T-helper 22 cell (primary cell): Measurements from ENCODE around the gene CCDC187.
"Not testable (repeated sequence)": the region's sequence is repeated elsewhere in the genome, so short reads cannot be mapped to it uniquely, and the experiment has no call there.

Experiments used
- DNase-seq: peaks from one replicate; pipeline ENCODE4 v3.0.0-alpha.2; 2020; ENCODE audit warnings: low read depth

CCDC187 gene

DNA sequence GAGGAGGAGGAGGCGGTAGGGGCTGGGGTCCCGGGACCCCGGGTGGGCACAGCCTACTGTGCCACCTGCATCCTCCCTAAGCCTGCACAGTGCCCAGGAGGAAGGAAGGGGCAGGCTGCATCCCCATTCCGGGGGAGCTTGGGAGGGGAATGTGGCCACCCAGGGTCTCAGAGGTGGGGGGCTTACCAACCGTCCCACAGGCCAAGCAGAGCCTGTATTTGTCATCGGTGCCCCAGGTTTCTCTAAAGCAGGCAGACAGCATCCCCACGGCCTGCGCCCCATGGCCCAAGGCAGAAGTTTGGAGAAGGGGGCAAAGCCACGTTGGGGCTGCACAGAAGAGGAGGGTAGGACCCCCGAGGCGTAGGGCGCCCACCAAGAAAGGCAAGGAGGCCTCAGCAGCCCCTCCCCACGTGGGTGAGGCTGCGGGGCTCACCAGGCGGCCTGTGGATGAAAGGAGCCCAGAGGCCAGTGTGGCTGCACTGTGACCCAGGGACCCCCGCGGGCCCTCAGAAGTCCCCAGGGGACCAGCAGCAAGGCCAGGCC is 22.9 kb upstream of the CCDC187 start:
- no peak for DNase-seq

DNA sequence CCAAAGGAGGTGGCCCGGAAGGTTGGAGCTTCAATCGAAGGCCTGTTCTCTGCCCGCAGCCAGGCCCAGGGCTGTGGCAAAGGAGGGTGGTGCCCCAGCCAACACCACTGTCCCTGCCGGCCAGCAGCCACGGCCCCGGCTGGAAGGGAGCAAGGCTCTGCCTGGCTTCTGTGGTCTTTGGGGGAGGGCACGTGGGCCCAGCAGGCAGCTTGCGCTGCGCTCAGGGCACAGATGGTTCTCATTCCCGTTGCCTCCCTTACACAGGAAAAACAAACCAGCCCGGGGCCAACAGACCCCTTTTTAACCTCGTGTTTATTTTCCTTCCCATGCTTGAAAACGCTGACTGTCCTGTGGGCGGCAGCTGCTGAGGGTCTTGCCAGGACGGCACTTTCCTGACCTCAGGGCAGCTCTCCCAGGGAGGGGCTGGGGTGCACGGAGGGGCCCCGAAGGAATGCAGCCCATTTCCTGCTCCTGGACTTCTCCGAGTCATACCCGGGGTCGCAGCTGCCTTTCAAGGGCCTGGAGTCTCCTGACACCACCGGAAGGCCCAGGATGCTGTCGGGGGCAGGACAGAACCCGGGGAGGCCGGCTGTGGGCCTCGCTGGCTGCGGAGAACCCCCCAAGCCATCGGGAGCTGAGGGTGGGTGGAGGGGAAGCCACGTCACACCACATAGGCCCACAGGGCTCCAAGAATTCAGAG is 22.3 kb upstream of the CCDC187 start:
- DNase-seq: no peak

DNA sequence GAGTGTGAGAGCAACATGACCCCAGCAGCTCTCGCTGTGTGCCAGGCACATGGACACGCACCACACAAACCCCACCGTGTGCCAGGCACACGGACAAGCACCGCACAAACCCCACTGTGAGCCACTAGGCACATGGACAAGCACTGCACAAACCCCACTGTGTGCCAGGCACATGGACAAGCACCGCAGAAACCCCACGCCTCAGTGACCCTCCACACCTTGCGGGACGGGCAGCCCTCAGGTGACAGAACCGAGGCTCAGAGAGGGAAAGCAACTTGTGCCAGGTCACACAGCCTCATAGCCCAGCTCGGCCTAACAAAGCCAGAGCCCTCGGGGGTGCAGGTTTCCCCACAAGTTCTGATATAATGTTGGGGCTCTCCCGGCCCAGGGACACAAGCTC is 21.5 kb upstream of the CCDC187 start:
- no peak for DNase-seq

DNA sequence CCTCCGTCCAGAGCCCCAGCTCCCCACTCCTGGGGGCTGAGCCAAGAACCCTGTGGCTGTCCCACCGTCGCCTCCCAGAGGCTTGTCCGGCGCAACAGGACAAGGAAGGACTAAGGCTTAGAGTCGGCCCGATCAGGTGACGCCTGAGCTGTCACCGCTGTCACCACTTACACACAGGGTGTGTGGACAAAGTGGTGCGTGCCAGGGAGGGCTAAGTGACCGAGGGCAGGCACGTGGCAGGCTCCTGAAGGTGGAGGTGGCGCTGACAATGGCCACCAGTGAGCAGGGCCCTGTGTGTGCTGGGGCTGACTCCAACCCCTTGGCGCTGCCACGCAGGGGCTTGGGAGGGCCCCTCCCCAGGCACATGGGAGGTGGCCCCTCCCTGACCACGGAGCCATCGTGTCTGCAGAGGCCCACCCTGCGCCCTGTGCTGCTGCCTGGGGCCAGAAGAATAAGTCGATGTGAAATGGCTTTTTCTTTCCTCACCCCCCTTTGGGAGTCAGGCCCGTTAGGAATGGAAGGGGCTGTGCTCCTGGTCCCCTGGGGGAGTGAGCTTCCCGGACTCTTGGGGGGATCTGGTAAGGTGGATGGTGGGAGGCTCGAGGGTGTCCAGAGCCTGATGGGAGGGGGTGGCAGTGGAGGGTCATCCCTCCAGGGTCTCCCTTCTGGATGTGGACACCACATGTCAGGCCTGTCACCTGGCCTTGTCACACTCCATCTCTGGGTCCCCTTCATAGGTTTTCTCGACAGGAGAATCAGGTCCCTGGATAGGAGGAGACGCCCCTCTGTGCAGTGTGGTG is 20.8 kb upstream of the CCDC187 start:
- DNase-seq: no peak

DNA sequence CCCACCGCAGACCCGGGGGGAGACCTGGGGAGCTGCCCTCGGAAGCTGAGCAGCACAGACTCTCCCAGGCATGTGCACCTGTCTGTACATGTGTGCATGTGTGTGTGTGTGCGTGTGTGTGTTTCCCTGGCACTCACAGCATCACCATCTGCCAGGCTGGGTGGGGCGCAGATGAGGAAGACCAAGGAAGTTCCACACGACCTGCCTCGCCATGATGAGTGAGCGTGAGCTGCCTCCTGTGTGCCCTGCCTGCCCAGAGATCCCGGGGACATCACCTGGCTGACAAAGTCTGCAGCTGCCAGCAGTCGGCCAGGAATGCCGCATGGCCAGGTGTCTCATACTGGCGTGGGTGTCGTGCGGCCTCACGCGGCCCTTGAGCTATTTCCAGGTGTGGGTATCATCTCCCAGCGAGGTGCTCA is 19.5 kb upstream of the CCDC187 start:
- DNase-seq: no peak

DNA sequence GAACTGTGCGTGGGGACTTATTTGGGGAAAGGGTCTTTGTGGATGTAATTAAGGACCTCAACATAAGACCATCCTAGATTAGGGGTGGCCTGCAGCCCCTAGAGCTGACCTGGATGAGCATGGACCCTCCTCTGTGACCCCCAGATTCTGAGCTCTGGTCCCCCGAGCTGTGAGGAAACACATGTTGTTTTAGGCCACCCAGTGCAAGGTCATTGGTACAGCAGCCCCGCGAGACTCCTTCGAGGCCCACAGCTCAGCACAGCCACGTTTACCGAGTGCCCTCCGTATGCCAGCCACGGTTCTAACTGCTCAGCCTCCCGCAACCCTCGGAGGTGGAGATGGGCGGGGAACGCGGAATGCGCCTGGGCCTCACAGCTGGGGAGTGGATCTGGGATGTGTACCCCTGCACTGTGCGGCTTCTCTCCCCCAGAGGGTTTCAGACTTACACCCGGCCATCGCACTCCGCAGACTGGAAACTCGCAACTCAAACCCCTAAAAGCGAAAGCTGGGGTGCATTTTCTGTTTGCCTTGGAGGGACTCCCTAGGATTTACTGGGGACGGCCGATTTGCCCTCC is 18.9 kb upstream of the CCDC187 start:
- DNase-seq: no peak

DNA sequence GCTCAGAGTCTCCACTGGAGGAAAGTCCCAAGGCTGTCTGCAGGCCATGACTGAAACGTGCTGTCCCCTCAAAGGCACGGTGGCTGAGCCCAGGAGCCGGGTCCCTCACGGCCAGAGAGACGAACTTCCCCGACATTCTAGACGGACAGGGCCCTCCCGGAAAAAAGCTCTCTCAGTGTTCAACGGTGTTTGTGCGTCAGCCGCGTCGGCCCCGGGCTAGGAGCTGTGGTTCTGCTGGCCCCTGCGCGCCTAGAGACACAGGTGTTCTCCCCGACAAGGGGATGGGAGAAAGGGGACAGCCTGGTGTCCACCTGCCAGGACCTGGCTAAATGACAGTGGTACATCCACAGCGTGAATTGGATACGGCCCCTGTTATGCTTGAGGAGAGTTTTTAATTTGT is 17.7 kb upstream of the CCDC187 start:
- no peak for DNase-seq

DNA sequence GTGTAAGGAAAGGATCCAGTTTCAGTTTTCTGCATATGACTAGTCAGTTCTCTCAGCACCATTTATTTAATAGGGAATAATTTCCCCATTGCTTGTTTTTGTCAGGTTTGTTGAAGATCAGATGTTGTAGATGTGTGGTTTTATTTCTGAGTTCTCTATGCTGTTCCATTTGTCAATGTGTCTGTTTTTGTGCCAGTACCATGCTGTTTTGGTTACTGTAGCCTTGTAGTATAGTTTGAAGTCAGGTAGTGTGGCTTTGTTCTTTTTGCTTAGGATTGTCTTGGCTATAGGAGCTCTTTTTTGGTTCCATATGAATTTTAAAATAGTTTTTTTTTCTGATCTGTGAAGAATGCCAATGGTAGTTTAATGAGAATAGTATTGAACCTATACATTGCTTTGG is 17.1 kb upstream of the CCDC187 start:
- DNase-seq: not testable (repeated sequence)

DNA sequence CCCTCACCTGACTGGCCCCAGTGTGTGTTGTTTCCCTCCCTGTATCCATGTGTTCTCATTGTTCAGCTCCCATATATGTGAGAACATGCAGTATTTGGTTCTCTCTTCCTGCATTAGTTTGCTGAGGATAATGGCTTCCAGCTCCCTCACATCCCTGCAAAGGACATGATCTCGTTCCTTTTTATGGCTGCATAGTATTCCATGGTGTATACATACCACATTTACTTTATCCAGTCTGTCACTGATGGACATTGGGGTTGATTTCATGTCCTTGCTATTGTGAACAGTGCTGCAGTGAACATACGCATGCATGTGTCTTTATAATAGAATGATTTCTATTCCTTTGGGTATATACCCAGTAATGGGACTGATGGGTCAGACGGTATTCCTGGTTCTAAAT is 16.1 kb upstream of the CCDC187 start:
- not testable (repeated sequence) for DNase-seq

DNA sequence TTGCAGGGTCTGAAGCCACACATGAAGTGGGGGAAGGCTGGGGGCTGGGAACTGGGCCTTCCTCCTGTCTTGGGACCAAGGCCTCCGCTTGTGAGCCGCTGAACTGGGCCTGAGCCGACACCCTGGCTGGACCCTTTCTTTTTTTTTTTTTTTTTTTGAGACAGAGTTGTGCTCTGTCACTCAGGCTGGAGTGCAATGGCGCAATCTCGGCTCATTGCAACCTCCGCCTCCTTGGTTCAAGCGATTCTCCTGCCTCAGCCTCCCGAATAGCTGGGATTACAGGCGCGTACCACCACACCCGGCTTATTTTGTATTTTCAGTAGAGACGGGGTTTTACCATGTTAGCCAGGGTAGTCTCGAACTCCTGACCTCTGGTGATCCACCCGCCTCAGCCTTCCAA is 15.3 kb upstream of the CCDC187 start:
- not testable (repeated sequence) for DNase-seq

DNA sequence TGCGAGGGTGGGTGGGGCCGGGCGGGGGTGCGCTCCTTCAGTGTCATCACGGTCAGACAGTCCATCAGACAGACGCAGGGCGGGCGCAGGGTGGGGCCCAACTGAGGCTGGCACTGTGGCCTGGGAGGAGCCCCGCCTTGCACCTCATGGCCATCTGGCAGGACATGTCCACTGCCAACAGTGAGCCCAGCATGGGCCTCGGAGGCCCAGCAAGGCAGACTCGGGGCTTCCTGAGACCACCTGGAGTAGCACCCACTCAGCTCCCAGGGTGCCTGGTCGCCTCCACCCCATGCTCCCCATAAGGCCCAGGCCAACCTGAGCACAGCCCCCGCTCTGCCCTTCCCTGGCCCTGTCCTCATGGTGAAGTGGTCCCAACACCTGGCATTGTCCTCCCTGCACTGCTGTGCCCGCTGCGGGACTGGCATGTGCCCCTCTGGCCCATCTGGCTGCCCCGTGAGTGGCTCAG is 14.9 kb upstream of the CCDC187 start:
- DNase-seq: no peak

DNA sequence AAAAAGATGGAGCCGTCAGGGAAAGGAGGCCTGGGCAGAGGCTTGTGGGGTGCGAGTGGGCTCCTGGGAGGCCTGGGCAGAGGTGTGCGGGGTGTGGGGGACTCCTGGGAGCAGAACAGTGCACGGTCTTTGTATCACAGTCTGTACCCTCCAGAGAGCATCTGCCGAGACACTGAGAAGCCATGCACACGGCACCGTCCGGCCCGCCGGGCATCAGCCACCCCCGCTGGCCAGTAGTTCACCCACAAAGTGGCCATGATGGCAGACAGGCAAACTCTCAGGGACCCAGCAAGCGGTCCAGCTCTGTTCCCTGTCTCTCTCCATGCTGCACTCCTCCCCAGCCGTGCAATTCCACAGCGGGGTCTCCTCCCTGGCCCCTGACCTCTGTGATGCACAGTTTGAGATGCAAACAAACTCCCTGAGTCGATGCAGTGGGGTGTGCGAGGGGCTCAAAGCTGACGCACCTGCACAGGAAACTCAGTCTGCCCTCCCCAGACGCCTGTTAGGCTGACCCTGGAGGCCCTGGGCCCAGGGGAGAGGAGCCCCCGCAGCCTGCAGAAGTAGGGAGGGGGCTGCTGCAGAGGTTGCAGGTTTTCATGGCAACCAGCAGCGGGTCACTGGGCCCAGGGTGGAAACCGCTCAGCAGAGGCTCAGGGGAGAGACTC is 14.3 kb upstream of the CCDC187 start:
- DNase-seq: no peak

DNA sequence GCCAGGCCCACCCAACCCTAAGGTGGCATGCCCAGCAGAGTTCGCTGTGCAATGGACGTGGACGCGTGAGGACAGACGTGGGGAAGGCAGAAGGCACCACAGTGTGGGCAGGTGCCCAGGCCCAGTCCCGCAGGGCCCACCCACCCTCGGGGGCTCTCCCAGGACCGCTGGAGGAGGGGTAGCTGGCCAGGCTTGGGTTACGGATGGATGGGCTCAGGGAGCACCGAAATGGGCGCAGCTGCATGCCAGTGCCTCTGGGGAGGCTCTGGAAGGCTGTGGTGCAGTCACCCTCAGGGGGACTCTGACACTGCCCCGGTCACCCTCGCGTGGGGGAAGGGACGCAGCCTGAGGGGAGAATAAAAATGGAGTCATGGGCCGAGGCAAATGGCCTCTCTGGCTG is 13.8 kb upstream of the CCDC187 start:
- no peak for DNase-seq

DNA sequence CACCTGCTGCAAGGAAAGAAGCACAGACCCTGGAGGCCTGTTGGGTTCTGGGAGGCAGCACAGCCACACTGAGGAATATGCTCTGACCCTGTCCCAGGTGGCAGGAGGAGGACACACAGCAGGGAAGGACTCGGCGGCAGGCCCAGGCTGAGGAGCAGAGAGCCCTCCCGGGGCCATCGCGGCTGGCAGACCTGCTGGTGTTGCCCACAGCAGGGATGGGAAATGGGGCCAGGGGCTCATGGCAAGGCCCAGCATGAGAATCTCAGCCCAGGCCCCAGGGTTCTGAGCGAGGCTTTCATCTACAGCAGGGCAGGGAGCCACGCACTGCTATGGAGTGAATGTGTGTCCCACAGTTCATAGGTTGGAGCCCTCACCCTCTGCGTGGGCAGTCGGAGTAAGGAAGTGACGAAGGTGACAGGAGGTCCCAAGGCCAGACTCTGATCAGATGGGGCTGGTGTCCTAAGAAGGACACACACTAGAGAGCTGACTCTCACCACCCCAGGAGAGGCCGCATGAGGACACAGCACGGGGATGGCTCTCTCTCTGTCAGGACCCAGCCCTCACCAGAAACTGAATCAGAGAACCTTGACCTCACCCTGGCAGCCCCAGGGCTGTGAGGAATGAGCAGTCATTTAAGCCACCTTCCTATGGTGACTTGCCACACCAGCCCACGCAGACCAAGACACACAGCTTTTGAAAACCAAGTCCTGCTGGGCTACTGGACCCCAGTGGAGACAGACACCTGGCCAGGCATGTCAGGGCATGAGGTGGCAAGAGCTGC is 13.2 kb upstream of the CCDC187 start:
- no peak for DNase-seq

DNA sequence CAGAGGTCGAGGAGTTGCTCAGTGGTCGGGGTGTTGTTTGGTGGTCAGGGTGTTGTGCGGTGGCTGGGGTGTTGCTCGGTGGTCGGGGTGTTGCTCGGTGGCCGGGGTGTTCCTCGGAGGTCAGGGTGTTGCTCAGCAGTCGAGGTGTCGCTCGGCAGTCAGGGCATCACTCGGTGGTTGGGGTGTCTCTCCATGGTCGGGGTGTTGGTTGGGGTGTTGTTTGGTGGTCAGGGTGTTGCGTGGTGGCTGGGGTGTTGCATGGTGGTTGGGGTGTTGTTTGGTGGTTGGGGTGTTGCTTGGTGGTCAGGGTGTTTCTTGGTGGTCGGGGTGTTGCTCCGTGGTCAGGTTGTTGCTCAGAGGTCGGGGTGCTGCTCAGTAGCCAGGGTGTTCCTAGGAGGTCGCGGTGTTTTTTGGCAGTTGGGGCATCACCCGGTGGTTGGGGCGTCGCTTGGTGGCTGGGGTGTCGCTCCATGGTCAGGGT is 12.4 kb upstream of the CCDC187 start:
- DNase-seq: no peak

DNA sequence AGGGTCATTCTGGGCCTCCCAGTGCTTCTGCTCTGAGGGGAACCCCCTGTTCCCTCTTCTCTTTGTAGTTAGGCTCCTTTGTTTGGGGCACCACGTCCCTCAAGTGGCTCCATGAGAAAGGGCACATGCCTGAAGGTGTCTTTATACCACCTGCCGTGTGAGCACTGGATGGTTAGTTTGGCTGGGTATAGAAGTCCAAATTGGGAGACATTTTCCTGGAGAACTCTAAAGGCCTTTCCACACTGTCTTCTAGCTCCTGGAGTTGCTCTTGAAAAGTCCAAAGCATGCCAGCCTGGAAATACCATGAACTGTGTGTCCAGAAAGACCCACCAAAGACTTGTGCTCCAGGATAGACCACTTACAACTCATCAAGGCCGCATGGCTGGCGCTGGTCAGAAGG is 11.1 kb upstream of the CCDC187 start:
- DNase-seq: no peak

DNA sequence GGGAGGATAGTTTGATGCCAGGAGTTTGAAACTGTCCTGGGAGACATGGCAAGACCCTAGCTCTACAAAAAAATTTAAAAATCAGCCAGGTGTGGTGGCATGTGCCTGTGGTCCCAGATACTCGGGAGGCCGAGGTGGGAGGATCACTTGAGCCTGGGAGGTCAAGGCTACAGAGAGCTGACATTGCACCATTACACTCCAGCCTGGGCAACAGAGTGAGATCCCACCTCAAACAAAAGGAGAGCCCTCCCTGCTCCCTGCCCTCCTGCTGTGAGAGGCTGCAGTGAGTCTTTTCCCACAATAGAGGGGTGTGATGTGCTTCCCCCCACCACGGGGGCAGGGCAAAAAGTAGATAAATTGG is 10.1 kb upstream of the CCDC187 start:
- DNase-seq: no peak

DNA sequence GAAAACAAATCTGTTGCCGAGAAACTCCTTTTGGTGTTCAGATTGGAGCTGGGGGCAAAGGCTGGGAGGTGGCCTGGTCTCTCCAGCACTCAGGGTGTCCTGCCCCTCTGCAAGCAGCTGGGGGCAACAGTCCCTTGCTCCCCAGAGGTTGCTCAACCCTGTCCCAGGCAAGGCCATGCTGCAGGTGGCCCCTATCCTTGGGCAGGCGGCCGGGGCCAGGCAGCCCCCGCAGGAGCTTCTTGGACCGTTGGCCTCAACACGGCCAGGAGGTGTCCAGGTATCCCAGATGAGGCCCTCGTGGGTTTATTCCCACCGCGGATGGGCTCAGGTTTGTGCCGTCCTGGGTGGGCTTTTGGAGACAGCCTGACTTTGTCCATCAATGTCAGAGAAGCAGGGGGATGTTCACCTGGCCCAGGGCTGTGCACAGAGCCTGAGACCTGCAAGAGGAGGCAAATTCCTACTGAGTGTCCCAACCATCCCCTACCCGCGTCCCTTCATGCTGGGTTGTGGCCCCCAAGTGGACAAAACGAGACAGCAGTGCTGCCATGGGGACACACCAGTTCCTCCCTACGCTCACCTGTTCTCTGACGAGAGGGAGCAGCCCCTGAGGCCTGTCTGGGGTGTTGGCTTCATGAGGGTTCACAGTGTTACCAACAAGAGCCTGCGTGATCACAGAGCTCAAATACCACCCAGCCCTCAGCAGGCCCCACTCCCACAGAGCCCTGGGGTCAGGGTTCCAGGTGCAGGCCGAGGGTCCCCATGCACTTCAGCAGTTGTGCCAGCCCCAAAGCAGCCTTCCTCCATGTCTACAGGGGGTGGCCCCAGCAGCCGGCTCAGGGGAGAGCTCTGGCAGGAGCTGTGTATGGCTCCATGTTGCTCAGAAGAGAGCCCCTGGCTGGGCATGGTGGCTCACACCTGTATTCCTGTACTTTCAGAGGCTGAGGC is 9.5 kb upstream of the CCDC187 start:
- DNase-seq: no peak

DNA sequence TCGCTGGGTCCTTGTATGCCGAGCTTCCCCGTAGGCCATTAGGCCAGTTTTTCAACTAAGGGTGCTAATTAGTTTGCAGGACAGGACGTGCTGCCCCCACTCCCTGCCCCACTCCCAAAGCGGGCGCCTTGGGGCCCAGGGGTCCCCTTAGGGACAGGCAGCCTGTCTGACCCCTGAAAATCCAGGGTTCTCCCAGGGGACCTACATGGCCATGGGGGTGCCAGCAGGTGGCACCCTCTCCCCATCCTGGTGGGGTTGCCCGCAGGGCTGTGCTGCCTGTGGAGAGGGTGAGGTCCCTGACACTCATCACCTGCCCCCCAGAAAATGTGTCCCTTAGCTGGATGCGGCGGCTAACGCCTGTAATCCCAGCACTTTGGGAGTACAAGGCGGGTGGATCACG is 8.5 kb upstream of the CCDC187 start:
- no peak for DNase-seq

DNA sequence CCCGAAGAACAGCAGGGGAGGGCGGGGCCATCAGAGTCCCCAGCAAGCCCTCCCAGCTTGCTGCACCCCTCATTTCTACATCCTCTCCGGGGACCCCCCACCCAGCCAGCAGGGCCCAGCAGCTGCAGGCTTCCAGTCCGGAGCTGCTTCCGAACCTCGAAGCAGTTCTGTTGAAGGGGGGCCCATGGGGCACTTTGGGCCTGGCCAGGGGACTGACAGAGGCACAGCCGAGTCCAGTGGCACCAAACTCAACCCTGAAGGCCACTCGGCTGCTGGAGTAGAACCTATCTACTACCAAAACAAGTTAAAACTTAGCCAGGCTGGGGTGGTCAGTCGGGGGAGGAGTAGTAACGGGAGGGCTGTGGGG is 8.1 kb upstream of the CCDC187 start:
- no peak for DNase-seq
